ENCODE data around the gene RPAP3.

- no peak for TF ChIP-seq CTCF (IDR thresholded peaks at IDR 0.05)
- no peak for TF ChIP-seq POLR2A (IDR thresholded peaks at IDR 0.05)
- TF ChIP-seq POLR2AphosphoS5 (IDR thresholded peaks at IDR 0.05) = no peak
Observed at GRCh38 chr12:47747126-47747525, 41.3 kb upstream of the RPAP3 start.
